BLaER1 treated with 17β-estradiol and CSF1 and Interleukin-3, amounts not matched to agents 10 nM and 100 nM (cell line): ENCODE measurements around the gene ATG4B.

Experiments used
- H3K27ac ChIP-seq, 11 experiments: shearing (Covaris generic); formaldehyde crosslinking; 2 replicates each; pipeline ENCODE4 v1.8.1; 2022
- H3K27me3 ChIP-seq, 11 experiments: shearing (Covaris generic); formaldehyde crosslinking; 2 replicates each; pipeline ENCODE4 v1.8.1; 2022
- H3K36me3 ChIP-seq, 11 experiments: shearing (Covaris generic); formaldehyde crosslinking; 2 replicates each; pipeline ENCODE4 v1.8.1; 2022
- H3K4me1 ChIP-seq, 10 experiments: shearing (Covaris generic); formaldehyde crosslinking; 2 replicates each; pipeline ENCODE4 v1.8.1; 2022
- H3K4me2 ChIP-seq, 11 experiments: shearing (Covaris generic); formaldehyde crosslinking; 2 replicates each; pipeline ENCODE4 v1.8.1; 2022
- H3K4me3 ChIP-seq, 10 experiments: shearing (Covaris generic); formaldehyde crosslinking; 2 replicates each; pipeline ENCODE4 v1.8.1; 2022
- H3K9ac ChIP-seq, 11 experiments: shearing (Covaris generic); formaldehyde crosslinking; 2 replicates each; pipeline ENCODE4 v1.8.1; 2022
- H3K9me3 ChIP-seq, 11 experiments: shearing (Covaris generic); formaldehyde crosslinking; replicated peaks in 1 of 11; 2 replicates each; pipeline ENCODE4 v1.8.1; 2022
- H4K20me1 ChIP-seq, 11 experiments: shearing (Covaris generic); formaldehyde crosslinking; 2 replicates each; pipeline ENCODE4 v1.8.1; 2022
- Cebpa-rat ChIP-seq, 11 experiments: shearing (Covaris generic); IDR thresholded peaks; 2 replicates each; pipeline ENCODE4 v1.8.1; 2022

The ATG4B gene

GRCh38 chr2:241692448-241692847, 55.0 kb downstream of the ATG4B start:
- Histone ChIP-seq H3K36me3 (peaks cover 50 to 79% (median 72%) of the 10 kb centered on the region in 11 experiments), H3K9me3 (no peaks in the 10 kb centered on the region), H3K27ac (no peak overlapping the region; a peak in 2 of 22 replicates), H4K20me1 (peaks cover 0 to 12% (median 0%) of the 10 kb centered on the region in 11 experiments; a peak in 3 of 22 replicates), H3K4me1 (peaks cover 16 to 37% (median 21%) of the 10 kb centered on the region in 10 experiments), H3K27me3 (no peaks in the 10 kb centered on the region), H3K4me3 (no peak overlapping the region), H3K4me2 (no peak overlapping the region), H3K9ac (peak overlapping the region in 4 of 11 experiments; percentile 6 to 33 (median 14); a peak in 5 of 22 replicates)
- TF ChIP-seq Cebpa-rat (IDR thresholded peaks at IDR 0.05): no peak

GRCh38 chr2:241695651-241696050, 58.2 kb downstream of the ATG4B start:
- H3K36me3 ChIP-seq: peaks cover 37 to 62% (median 56%) of the 10 kb centered on the region in 11 experiments
- peaks cover 0 to 5% (median 0%) of the 10 kb centered on the region in 11 experiments; a peak in 1 of 22 replicates for H4K20me1 ChIP-seq
- H3K4me2 ChIP-seq: no peak overlapping the region
- H3K27ac ChIP-seq: peak overlapping the region in 1 of 11 experiments; percentile 53; a peak in 3 of 22 replicates
- H3K9me3 ChIP-seq: no peaks in the 10 kb centered on the region
- H3K9ac ChIP-seq: peak overlapping the region in 2 of 11 experiments; percentile 1 to 16; a peak in 1 of 22 replicates
- no peak overlapping the region for H3K4me3 ChIP-seq
- no peaks in the 10 kb centered on the region for H3K27me3 ChIP-seq
- peaks cover 4 to 30% (median 23%) of the 10 kb centered on the region in 10 experiments; a peak in 19 of 20 replicates for H3K4me1 ChIP-seq
- TF ChIP-seq Cebpa-rat (IDR thresholded peaks at IDR 0.05): no peak

GRCh38 chr2:241701149-241701398, 63.6 kb downstream of the ATG4B start:
- no peak for TF ChIP-seq Cebpa-rat (IDR thresholded peaks at IDR 0.05)
- Histone ChIP-seq H3K27me3 (no peaks in the 10 kb centered on the region), H3K36me3 (peaks cover 13 to 29% (median 25%) of the 10 kb centered on the region in 11 experiments), H3K9me3 (peaks cover 5 to 10% (median 8%) of the 10 kb centered on the region in 11 experiments), H3K9ac (peak overlapping the region; percentile 85 to 100 (median 99)), H3K4me3 (peak overlapping the region; percentile 62 to 93 (median 80)), H3K27ac (peak overlapping the region in 10 of 11 experiments; percentile 89 to 100 (median 99); a peak in 20 of 22 replicates), H3K4me1 (peaks cover 24 to 50% (median 43%) of the 10 kb centered on the region in 10 experiments), H3K4me2 (peak overlapping the region; percentile 82 to 99 (median 89)), H4K20me1 (peaks cover 0 to 25% (median 16%) of the 10 kb centered on the region in 11 experiments; a peak in 20 of 22 replicates)

GRCh38 chr2:241701399-241702154, 64.1 kb downstream of the ATG4B start, which contains the start of gene ING5:
Gene ING5 (plus strand): TSS chr2:241702039. CDS start chr2:241702066, 27 bp downstream.
- Histone ChIP-seq H3K9ac (peak within 1 kb of the TSS; percentile 85 to 100 (median 99)), H3K27me3 (no peaks in the 10 kb centered on the region), H3K9me3 (peaks cover 10 to 15% (median 13%) of the 10 kb centered on the region in 11 experiments), H3K4me1 (peaks cover 24 to 50% (median 43%) of the 10 kb centered on the region in 10 experiments), H3K4me2 (peak within 1 kb of the TSS; percentile 96 to 100 (median 99)), H3K4me3 (peak within 1 kb of the TSS; percentile 62 to 93 (median 80)), H3K27ac (peak within 1 kb of the TSS; percentile 78 to 100 (median 99)), H3K36me3 (peaks cover 18 to 29% (median 27%) of the 10 kb centered on the region in 11 experiments), H4K20me1 (peaks cover 0 to 25% (median 16%) of the 10 kb centered on the region in 11 experiments; a peak in 20 of 22 replicates)
- no peak for TF ChIP-seq Cebpa-rat (IDR thresholded peaks at IDR 0.05)

- Histone ChIP-seq H3K27ac (peak overlapping the region; percentile 78 to 100 (median 99); a peak in 21 of 22 replicates), H4K20me1 (peaks cover 0 to 25% (median 16%) of the 10 kb centered on the region in 11 experiments; a peak in 20 of 22 replicates), H3K9me3 (peaks cover 15 to 23% (median 21%) of the 10 kb centered on the region in 11 experiments), H3K36me3 (peaks cover 26 to 37% (median 35%) of the 10 kb centered on the region in 11 experiments), H3K9ac (peak overlapping the region; percentile 85 to 100 (median 99)), H3K27me3 (no peaks in the 10 kb centered on the region), H3K4me3 (peak overlapping the region; percentile 62 to 93 (median 80)), H3K4me1 (peaks cover 24 to 50% (median 43%) of the 10 kb centered on the region in 10 experiments), H3K4me2 (peak overlapping the region; percentile 96 to 100 (median 99))
- no peak for TF ChIP-seq Cebpa-rat (IDR thresholded peaks at IDR 0.05)
Observed at GRCh38 chr2:241702155-241703031, 64.9 kb downstream of the ATG4B start.

- no peaks in the 10 kb centered on the region for H3K27me3 ChIP-seq
- H3K4me2 ChIP-seq: peak overlapping the region; percentile 96 to 100 (median 99)
- TF ChIP-seq Cebpa-rat (IDR thresholded peaks at IDR 0.05): no peak
- H4K20me1 ChIP-seq: peaks cover 0 to 29% (median 16%) of the 10 kb centered on the region in 11 experiments; a peak in 20 of 22 replicates
- H3K27ac ChIP-seq: peak overlapping the region in 10 of 11 experiments; percentile 52 to 99 (median 78); a peak in 21 of 22 replicates
- H3K36me3 ChIP-seq: peaks cover 34 to 44% (median 42%) of the 10 kb centered on the region in 11 experiments
- peaks cover 15 to 27% (median 21%) of the 10 kb centered on the region in 11 experiments for H3K9me3 ChIP-seq
- peak overlapping the region; percentile 62 to 93 (median 80) for H3K4me3 ChIP-seq
- peaks cover 24 to 49% (median 42%) of the 10 kb centered on the region in 10 experiments for H3K4me1 ChIP-seq
- H3K9ac ChIP-seq: peak overlapping the region; percentile 81 to 99 (median 96)
Observed at GRCh38 chr2:241703032-241703604, 65.6 kb downstream of the ATG4B start.

GRCh38 chr2:241706537-241706936, 69.0 kb downstream of the ATG4B start:
- Histone ChIP-seq H3K9ac (no peak overlapping the region), H3K27me3 (no peaks in the 10 kb centered on the region), H3K4me1 (peaks cover 14 to 20% (median 17%) of the 10 kb centered on the region in 10 experiments), H3K36me3 (peaks cover 67 to 78% (median 77%) of the 10 kb centered on the region in 11 experiments), H3K4me2 (no peak overlapping the region), H4K20me1 (peaks cover 0 to 35% (median 18%) of the 10 kb centered on the region in 11 experiments; a peak in 20 of 22 replicates), H3K9me3 (peaks cover 15 to 27% (median 21%) of the 10 kb centered on the region in 11 experiments), H3K4me3 (peak overlapping the region in 3 of 10 experiments; percentile 1 to 11 (median 2); a peak in 4 of 20 replicates), H3K27ac (no peak overlapping the region)
- TF ChIP-seq Cebpa-rat (IDR thresholded peaks at IDR 0.05): no peak

GRCh38 chr2:241708879-241709278, 71.4 kb downstream of the ATG4B start:
- Histone ChIP-seq H3K9ac (no peak overlapping the region), H3K4me1 (peaks cover under 1 to 8% (median 4%) of the 10 kb centered on the region in 10 experiments; a peak in 18 of 20 replicates), H3K4me2 (no peak overlapping the region), H3K4me3 (no peak overlapping the region), H4K20me1 (peaks cover 0 to 19% (median 3%) of the 10 kb centered on the region in 11 experiments; a peak in 11 of 22 replicates), H3K9me3 (peaks cover 19 to 34% (median 28%) of the 10 kb centered on the region in 11 experiments), H3K27me3 (no peaks in the 10 kb centered on the region), H3K27ac (no peak overlapping the region), H3K36me3 (peaks cover 89 to 100% (median 99%) of the 10 kb centered on the region in 11 experiments)
- TF ChIP-seq Cebpa-rat (IDR thresholded peaks at IDR 0.05): no peak
